AML-193 (cell line): ENCODE results near the gene PAN2.
"Not testable (repeated sequence)": the region's sequence is repeated elsewhere in the genome, so short reads cannot be mapped to it uniquely, and the experiment has no call there.

Experiments
- DNase-seq, 2 experiments: peaks; one replicate each; lab custom pipeline; 2025; lab: John Stamatoyannopoulos, UW

The PAN2 gene, protein sequence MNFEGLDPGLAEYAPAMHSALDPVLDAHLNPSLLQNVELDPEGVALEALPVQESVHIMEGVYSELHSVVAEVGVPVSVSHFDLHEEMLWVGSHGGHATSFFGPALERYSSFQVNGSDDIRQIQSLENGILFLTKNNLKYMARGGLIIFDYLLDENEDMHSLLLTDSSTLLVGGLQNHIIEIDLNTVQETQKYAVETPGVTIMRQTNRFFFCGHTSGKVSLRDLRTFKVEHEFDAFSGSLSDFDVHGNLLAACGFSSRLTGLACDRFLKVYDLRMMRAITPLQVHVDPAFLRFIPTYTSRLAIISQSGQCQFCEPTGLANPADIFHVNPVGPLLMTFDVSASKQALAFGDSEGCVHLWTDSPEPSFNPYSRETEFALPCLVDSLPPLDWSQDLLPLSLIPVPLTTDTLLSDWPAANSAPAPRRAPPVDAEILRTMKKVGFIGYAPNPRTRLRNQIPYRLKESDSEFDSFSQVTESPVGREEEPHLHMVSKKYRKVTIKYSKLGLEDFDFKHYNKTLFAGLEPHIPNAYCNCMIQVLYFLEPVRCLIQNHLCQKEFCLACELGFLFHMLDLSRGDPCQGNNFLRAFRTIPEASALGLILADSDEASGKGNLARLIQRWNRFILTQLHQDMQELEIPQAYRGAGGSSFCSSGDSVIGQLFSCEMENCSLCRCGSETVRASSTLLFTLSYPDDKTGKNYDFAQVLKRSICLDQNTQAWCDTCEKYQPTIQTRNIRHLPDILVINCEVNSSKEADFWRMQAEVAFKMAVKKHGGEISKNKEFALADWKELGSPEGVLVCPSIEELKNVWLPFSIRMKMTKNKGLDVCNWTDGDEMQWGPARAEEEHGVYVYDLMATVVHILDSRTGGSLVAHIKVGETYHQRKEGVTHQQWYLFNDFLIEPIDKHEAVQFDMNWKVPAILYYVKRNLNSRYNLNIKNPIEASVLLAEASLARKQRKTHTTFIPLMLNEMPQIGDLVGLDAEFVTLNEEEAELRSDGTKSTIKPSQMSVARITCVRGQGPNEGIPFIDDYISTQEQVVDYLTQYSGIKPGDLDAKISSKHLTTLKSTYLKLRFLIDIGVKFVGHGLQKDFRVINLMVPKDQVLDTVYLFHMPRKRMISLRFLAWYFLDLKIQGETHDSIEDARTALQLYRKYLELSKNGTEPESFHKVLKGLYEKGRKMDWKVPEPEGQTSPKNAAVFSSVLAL

DNA sequence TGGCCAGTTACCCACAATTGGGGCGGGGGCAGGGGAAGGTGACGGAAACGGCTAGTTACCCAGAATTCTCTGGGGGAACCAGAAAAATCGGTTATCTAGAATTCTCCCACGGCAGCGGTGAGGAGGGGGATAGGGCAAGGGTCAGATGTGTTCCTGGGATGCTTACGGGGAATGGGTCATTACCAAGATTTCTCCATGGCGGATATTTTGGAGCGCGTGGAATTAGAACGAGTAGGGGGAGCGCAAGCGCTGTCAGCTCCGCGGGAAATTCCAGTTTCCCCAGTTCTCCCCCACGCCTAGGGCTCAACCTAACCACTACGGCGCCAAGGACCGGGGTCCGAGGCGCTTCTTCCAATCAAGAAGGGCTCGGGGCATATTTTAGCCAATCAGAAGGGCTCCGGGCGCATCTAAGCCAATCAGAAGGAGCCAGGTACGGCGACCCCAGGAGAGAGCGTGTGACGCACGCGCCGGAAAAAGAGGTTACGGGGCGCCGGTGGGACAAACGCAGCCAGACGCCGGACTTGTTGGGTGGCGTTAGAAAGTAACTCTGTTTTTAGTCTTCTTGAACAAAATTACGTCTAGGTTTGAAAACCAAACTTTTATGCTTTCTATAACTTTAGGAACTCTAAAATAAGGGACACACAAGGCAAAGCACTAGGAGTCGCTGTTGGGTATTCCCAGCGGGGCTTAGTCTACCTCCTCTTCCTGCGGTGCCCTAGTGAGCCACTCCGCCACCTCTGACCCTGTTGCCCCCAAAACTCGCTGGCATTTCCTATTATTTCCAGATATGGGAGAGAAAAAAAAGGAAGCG, at the start of gene PAN2:
TSS of gene PAN2 (minus strand) at position 322 of the 811 bp plus-strand sequence. CDS start 906 bp downstream, outside the sequence.
- DNase-seq: peak; percentile 92 to 93

GRCh38 chr12:56382611-56383010, 48.8 kb upstream of the PAN2 start:
- DNase-seq: no peak

- DNase-seq: no peak
Observed at GRCh38 chr12:56377989-56378316, 44.2 kb upstream of the PAN2 start.

DNA sequence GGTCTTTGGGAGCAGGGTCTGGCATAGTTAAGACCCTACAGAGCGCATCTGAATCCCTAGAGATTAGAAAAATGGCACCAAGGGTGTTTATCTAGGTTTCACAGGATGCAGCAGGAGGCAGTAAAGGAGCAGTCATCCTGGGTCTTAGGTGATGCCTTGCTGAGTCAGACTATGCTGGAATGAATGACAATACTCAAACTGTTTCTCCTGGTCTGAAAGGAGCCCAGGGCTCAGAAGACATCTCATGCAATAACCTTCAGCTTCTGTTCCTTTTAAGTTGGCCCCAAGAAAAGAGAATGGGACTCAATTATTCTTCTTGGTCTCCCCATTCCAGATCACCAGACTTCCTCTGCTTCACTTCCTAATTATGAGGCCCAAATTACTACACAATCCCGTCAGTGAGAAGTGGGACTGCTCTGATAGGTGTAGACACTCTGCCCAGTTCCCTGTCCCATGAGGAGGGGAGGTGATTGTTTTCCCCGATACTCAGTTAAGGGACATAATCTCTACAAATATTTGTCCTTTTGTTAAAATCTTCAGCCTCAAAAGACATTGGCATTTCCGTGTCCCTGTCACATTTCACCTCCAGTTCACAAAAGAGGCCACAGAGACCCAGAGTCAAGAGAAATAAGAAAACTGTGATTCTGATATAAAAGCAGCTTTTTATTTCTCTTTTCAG, 43.6 kb upstream of the PAN2 start:
- no peak for DNase-seq

GRCh38 chr12:56375598-56376434, 42.0 kb upstream of the PAN2 start:
- no peak for DNase-seq

DNA sequence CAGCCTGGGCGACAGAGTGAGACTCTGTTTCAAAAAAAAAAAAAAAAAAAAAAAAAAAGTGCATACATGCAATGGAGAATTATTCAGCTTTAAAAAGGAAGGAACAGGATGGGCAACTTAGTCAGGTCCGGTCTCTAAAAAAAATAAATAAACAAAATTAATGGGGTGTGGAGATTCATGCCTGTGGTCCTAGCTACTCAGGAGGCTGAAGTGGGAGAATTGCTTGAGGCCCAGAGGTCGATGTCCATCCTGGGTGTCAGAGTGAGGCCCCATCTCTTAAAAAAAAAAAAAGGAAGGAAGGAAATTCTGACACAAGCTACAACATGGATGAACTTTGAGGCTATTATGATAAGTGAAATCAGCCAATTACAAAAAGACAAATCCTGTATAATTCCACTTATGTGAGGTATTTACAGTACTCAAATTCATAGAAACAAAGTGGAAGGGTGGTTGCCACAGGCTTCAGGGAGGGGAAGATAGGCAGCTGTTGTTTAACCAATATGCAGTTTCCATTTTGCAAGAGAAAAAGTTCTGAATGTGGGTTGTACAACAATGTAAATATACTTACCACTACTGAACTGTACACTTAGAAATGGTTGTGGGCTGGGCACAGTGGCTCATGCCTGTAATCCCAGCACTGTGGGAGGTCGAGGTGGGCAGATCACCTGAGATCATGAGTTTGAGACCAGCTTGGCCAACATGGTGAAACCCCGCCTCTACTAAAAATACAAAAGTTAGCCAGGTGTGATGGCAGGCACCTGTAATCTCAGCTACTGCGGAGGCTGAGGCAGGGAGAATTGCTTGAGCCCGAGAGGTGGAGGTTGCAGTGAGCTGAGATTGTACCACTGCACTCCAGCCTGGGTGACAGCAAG, 41.2 kb upstream of the PAN2 start:
- no peak for DNase-seq

DNA sequence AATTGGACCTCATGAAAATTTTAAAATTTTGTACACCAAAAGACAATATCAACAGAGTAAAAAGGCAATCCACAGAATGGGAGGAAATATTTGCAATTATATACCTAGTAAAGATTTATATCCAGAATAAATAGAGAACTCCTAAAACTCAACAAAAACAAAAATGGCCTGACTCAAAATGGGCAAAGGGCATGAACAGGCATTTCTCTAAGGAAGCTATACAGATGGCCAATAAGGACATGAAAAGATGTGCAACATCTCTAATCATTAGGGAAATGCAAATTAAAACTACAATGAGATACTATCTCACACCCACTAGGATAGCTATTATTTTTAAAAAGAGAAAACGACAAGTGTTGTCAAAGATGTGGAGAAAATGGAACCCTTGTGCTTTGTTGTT, 39.7 kb upstream of the PAN2 start:
- DNase-seq: no peak

DNA sequence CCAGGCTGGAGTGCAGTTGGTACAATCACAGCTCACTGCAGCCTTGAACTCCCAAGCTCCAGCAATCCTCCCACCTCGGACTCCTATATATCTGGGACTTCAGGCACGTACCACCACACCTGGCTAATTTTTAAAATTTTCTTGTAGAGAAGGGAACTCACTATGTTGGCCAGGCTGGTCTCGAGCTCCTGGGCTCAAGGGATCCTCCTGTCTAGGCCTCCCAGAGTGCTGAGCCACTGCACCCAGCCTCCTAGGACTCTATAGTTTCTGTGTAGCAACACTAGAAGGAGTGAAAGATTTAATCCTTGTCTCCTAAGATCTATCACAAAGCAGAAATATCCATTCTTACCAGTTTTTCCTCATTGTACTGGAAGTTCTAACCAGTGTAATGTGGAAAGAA, 33.1 kb upstream of the PAN2 start:
- no peak for DNase-seq

DNA sequence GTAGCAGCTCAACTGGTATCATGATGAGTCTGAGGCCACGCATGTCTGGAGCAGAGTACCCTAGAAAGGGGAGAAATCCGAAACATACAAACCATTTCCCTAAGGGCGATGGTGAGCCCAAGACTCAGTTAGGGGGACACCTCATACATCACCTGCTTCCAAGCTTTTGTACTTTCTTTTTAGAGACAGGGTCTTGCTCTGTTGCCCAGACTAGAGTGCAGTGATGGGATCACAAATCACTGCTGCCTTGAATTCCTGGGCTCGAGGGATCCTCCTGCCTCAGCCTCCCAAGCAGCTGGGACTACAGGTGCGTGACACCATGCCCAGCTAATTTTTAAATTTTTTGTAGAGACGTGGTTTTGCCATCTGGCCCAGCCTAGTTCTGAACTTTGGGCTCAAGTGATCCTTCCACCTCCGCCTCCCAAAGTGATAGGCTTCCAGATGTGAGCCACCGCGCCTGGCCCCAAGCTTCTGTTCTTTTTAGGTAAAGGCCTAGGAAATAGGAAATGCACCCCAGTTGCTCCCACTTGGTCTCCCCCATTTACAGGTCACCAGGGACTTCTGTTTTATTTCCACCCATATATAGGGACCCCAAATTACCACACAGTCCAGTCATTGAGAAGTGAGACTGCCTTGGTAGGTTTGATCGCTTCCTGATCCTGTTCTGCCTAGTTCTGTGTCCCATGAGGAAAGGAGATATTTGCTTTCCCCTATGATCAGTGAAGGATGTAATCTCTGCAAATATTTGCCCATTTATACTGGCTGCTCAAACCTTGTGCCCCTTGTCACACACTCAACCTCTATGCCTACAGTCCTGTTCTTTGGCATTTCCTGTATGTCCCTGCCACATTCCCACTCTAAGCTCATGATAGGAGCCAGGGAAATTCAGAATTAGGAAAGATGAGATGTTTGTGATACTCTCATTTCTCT, 28.6 kb upstream of the PAN2 start, which contains the start of gene APOF:
TSS of gene APOF (minus strand) at position 728 of the 930 bp plus-strand sequence. CDS start at position 616, 112 bp downstream.
- DNase-seq: no peak

DNA sequence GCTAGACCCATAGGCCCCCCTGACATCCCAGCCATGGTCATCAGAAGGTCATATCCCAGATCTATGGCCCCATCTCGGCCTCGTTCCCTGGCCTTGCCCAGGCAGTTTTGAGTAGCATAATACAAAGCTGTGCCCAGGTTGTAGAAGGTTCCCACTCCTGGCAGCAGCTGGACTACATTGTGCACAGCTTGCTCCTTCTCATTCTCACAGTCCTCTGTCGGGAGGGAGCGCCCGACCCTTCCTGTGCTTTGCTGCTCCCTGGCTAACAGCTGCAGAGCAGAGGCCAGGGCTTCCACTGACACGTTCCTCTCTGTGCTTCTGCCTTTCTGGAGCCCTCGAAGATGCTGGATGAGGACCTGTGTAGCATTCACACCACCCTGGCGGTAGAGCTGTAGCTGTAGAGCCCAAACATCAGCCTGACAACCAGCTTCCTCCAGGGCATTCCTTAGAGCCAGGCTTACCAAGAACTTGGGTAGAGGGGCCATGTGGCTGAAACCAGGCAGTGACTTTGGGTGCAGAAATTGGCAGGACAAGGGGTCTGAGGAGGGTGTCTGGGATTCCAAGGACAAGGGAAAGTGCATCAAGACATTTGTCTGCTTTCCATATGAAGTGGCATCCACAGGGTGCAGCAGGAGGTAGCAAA, 27.8 kb upstream of the PAN2 start:
- DNase-seq: no peak

GRCh38 chr12:56359851-56360767, 26.3 kb upstream of the PAN2 start, which contains the start of gene STAT2:
STAT2 (minus strand) TSS chr12:56360107; CDS start chr12:56356571, 3,536 bp downstream.
- peak; percentile 99 for DNase-seq

DNA sequence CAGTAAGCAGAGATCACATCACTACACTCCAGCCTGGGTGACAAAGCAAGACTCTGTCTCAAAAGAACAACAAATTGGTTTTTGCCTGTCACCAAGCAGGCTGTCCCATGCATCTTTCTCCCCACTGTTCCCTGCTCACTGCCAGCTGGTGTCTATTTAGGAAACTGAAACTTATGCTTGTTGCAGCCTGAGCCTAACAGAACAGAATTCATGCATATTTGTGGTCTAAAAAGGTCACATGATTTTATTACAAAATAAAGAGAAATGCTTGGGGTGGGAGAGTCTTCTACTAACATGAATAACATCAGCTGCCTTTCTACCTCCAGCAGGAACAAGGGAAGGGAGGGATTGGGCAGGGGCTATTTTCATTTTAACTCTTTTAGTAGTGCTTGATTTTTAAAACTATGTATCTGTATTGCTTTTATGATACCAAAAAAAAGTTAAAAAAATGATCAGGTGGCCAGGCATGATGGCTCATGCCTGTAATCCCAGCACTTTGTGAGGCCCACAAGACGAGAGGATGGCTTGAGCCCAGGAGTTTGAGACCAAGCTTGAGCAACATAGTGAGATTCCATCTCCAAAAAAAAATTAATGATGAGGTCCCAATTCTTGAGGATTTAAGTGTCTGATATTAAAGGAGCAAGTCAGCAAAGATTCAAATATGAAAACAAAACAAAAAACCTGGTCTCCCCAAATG, 25.2 kb upstream of the PAN2 start:
- DNase-seq: peak; percentile 51

DNA sequence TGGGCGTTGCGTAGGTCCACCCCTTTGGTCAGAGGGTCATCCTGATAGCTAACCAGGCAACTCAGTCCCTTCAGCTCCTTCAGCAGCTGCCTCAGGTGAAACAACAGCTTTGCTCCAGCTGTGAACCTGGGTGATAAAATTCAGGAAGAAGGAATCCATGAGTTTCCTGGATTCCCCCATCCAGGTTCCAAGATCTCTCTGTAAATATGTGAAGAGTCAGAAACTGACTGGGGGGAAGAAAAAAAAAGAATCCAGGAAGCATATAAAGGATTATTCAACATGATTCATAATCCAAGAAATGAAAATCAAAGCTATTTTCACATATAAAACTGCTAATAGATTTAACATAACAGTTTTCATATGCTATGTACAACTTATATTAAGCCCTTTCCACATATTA, 17.5 kb upstream of the PAN2 start:
- no peak for DNase-seq

DNA sequence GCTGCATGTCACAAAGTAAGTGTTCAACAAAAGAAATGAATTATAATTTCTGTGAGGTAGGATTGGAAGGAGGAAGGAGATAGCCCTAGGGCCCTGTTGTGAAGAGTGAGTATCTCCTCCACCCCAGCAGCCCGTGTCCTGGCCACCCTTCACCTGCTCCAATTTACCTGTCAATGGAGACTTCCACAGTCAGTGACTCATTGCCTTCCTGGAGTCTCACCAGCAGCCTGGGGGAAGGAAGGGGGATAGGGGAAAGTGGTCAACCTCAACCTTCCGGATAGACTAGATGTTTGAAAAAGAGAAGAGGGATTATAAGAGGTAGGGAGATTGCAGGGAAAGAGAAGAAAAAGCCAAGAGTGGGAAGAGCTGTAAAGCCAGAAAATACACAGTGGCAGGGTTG, 16.9 kb upstream of the PAN2 start:
- no peak for DNase-seq

DNA sequence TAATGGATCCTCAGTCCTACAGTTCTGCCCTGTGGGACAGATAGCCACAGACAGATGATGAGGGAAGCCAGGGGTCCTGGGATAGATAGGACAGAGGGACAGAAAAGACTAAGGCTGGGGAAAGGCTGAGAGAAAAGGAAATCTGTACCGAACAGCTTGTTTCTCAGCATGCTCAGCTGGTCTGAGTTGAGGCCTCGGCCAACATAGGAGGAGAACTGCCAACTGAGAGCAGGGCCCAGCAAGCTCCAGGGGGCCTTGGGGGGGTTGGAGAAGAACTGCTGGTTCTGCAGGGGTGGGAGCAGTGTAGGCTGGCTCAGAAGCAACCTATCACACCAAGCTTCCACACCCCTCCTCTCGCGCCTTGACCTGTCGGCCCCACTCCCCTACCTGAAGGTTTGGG, 15.0 kb upstream of the PAN2 start:
- DNase-seq: no peak

DNA sequence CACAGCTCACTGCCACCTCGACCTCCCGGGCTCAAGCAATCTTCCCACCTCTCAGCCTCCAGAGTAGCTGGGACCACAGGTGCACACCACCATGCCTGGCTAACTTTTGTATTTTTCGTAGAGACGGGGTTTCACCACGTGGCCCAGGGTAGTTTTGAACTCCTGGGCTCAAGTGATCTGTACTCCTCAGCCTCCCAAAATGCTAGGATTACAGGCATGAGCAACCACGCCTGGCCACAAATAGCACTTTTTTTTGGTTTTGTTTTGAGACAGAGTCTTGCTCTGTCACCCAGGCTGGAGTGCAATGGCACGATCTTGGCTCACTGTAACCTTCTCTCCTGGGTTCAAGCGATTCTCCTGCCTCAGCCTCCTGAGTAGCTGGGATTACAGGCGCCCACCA, 13.5 kb upstream of the PAN2 start:
- not testable (repeated sequence) for DNase-seq
